Common myeloid progenitor, CD34-positive (primary cell): ENCODE results near the gene EFHB.
"Not testable (repeated sequence)": the region's sequence is repeated elsewhere in the genome, so short reads cannot be mapped to it uniquely, and the experiment has no call there.

Experiments used
- CTCF ChIA-PET: fragments of 350-600 bp; sonication (Branson Sonifier 250); formaldehyde crosslinking; loops from one replicate; lab custom pipeline; 2021; ENCODE audit warnings: antibody characterized with exemption; lab: Charles Lee
- POLR2A ChIA-PET: fragments of 350-600 bp; sonication (Branson Sonifier 250); formaldehyde crosslinking; loops from one replicate; lab custom pipeline; 2021; ENCODE audit warnings: antibody characterized with exemption; lab: Charles Lee
- DNase-seq, 3 donors: peaks; one replicate each; pipeline versions ENCODE4 v3.0.0 to v3.0.0-alpha.2; 2013
- H3K27ac ChIP-seq, 2 experiments: 1 replicate in 1 of 2; 2 replicates in 1 of 2; pipeline ENCODE4 v1.7.0; 2013; ENCODE audit warnings: inconsistent platforms in 2 of 2, low read length in 2 of 2, mild to moderate bottlenecking in 2 of 2, low read depth in 1 of 2, moderate library complexity in 1 of 2; ENCODE audit not compliant: severe bottlenecking in 2 of 2, insufficient read depth in 1 of 2, poor library complexity in 1 of 2
- H3K27me3 ChIP-seq, 5 experiments: replicated peaks in 2 of 5; 1 replicate in 3 of 5; 2 replicates in 2 of 5; pipeline versions ENCODE4 v1.6.1 to v1.7.0; 2013; ENCODE audit warnings: low read length in 4 of 5, mild to moderate bottlenecking in 2 of 5, moderate library complexity in 2 of 5, inconsistent platforms in 1 of 5; ENCODE audit not compliant: insufficient read depth in 5 of 5, control insufficient read depth in 4 of 5
- H3K36me3 ChIP-seq, 4 experiments: 1 replicate in 2 of 4; 2 replicates in 2 of 4; pipeline versions ENCODE4 v1.6.1 to v1.7.0; 2013; ENCODE audit warnings: low read length in 3 of 4, control low read depth in 1 of 4, mild to moderate bottlenecking in 1 of 4; ENCODE audit not compliant: control insufficient read depth in 4 of 4, insufficient read depth in 4 of 4
- H3K4me1 ChIP-seq, 4 experiments: 1 replicate in 3 of 4; 2 replicates in 1 of 4; pipeline versions ENCODE4 v1.6.1 to v1.7.1; 2013; ENCODE audit warnings: low read length in 3 of 4, mild to moderate bottlenecking in 3 of 4, control low read depth in 1 of 4, inconsistent platforms in 1 of 4, moderate library complexity in 1 of 4; ENCODE audit not compliant: control insufficient read depth in 4 of 4, insufficient read depth in 4 of 4; ENCODE audit errors: control extremely low read depth in 1 of 4
- H3K4me3 ChIP-seq, 7 experiments: 1 replicate in 4 of 7; 2 replicates in 3 of 7; pipeline versions ENCODE4 v1.5.1 to v1.7.0; 2013; ENCODE audit warnings: mild to moderate bottlenecking in 7 of 7, low read length in 6 of 7, moderate library complexity in 6 of 7, inconsistent platforms in 2 of 7, low read depth in 2 of 7, control low read depth in 1 of 7; ENCODE audit not compliant: insufficient read depth in 4 of 7, control insufficient read depth in 1 of 7; ENCODE audit errors: extremely low read depth in 1 of 7
- H3K9me3 ChIP-seq, 5 experiments: 1 replicate in 4 of 5; 2 replicates in 1 of 5; pipeline versions ENCODE4 v1.6.1 to v1.7.1; 2013; ENCODE audit warnings: low read length in 4 of 5, mild to moderate bottlenecking in 2 of 5, inconsistent platforms in 1 of 5, low read depth in 1 of 5, moderate library complexity in 1 of 5; ENCODE audit not compliant: control insufficient read depth in 4 of 5, insufficient read depth in 2 of 5; ENCODE audit errors: control extremely low read depth in 1 of 5
- whole genome bisulfite sequencing: methylation state at CpG from one replicate; pipeline ENCODE4 v1.1.5; 2013; ENCODE audit not compliant: insufficient coverage; 5-methylcytosine and 5-hydroxymethylcytosine counted together

Gene EFHB

DNA sequence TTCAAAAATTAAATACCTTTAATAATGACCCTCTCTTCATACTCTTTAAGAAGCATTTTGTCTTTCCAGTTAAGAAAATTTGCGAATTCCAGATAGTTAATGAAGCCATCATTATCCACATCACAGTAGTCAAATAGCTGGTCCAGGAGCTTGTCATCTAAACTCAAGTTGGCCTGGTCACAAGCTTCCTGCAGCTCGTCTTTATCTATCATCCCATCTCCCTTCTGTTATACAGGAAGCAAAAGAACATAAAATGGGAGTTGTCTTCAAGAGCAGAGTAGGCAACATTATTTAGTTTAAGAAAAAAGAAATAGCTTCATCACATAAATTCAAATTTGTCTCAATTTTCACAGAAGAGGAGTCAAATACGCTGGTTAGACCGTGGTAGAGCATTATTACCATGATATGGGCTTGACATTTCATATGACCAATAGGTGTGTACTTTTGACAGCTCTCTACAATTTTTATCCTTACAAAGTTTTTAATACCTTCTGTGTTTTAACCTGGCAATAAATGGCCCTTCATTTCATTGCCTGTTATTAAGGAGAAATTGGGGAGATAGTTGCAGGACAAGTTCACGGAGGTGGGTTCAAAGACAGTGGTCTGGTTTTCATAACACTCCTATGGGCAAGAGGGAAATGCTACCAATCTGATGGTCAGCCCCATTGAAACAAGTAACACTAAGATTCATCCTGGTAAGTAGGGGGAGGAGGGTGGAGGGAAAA, 45.4 kb downstream of the EFHB start:
- Histone ChIP-seq H3K27ac (peak overlapping the region in 1 of 2 experiments; percentile 45), H3K27me3 (no peaks in the 10 kb centered on the region), H3K9me3 (no peaks in the 10 kb centered on the region), H3K4me3 (no peak overlapping the region), H3K36me3 (no peaks in the 10 kb centered on the region), H3K4me1 (peaks cover 0 to 11% (median 0%) of the 10 kb centered on the region in 4 experiments)
- DNase-seq = no peak
- WGBS = 100% methylated on average over 2 of the region's 5 CpGs
- POLR2A ChIA-PET = no interaction called here
- CTCF ChIA-PET = interaction anchor here (1.4 to 1.5 kb wide), 2 partner anchors 22 to 267 kb away, joined by 4 to 5 read pairs; no protein-coding TSS in a partner anchor

DNA sequence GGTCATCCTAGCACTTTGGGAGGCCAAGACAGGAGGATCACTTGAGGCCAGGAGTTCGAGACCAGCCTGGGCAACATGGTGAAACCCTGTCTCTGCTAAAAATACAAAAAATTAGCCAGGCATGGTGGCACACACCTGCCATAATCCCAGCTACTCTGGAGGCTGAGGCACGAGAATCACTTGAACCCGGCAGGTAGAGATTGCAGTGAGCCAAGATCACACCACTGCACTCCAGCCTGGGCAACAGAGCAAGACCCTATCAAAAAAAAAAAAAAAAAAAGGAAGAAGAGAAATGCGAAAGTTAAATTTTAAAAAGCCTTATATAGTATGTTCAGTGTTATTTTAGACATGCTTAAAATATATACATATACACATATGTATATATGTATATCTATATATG, 46.9 kb downstream of the EFHB start:
- CTCF ChIA-PET = interaction anchor here (0.8 to 1.7 kb wide), 4 partner anchors 17 to 269 kb away, joined by 3 to 6 read pairs (median 4); no protein-coding TSS in a partner anchor
- POLR2A ChIA-PET = not testable (repeated sequence)

DNA sequence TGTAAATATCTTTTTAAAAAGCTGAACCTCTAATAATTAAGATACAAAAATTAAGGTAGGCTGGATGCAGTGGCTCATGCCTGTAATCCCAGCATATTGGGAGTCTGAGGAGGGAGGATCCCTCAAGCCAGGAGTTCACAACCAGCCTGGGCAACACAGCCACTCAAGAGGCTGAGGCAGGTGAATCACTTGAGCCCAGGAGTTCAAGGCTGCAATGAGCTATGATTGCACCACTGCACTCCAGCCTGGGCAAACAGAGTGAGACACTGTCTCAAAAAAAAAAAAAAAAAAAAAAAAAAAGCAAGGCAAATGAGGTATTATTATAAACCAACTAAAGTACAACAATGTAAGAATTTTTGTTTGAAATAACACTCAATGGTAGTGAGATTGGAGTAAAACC, 47.6 kb downstream of the EFHB start:
- Histone ChIP-seq H3K27ac (no peak overlapping the region), H3K4me1 (peaks cover 0 to 11% (median 0%) of the 10 kb centered on the region in 4 experiments), H3K9me3 (no peaks in the 10 kb centered on the region), H3K4me3 (no peak overlapping the region), H3K36me3 (no peaks in the 10 kb centered on the region), H3K27me3 (no peaks in the 10 kb centered on the region)
- ChIA-PET CTCF (interaction anchor here (0.7 to 1.8 kb wide), 8 partner anchors 15 to 255 kb away, joined by 3 to 9 read pairs (median 4); no protein-coding TSS in a partner anchor), POLR2A (no interaction called here)
- DNase-seq = no peak

More for the DNA sequence above, 46.9 kb downstream of the EFHB start:
- not testable (repeated sequence) for H3K36me3 ChIP-seq, H3K27ac ChIP-seq, H3K4me3 ChIP-seq, DNase-seq, H3K27me3 ChIP-seq, H3K9me3 ChIP-seq
- peaks cover 0 to 11% (median 0%) of the 10 kb centered on the region in 4 experiments for H3K4me1 ChIP-seq
- 100% methylated on average over 1 of the region's 4 CpGs for WGBS

DNA sequence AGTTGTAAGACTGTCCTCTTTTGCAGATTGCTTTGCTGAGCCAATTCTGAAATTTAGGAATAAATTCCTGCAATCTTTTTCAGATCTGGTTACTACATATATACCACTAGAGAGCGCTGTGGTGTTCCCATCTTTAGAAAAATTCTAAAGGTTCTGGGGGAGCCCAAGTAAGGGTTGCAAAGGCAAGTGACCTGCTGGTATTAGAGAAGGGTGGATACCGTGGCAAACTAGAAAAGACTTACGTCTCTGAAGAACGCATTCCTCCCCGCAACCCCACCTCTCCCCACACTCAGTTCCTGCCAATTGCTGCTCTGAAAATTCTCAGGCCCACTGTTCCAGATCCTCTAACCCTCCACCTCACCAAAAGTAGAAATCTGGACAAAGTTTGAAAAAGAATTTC, 48.5 kb downstream of the EFHB start:
- Histone ChIP-seq H3K27ac (no peak overlapping the region), H3K36me3 (no peaks in the 10 kb centered on the region), H3K4me3 (no peak overlapping the region), H3K9me3 (no peaks in the 10 kb centered on the region), H3K4me1 (peaks cover 0 to 11% (median 0%) of the 10 kb centered on the region in 4 experiments), H3K27me3 (no peaks in the 10 kb centered on the region)
- CTCF ChIA-PET = interaction anchor here (0.7 to 1.8 kb wide), 5 partner anchors 9 to 156 kb away, joined by 3 to 9 read pairs (median 3); no protein-coding TSS in a partner anchor
- DNase-seq = peak; percentile 43 to 62 (median 59)
- POLR2A ChIA-PET = no interaction called here
- WGBS = 89% methylated on average over 3 of the region's 5 CpGs

DNA sequence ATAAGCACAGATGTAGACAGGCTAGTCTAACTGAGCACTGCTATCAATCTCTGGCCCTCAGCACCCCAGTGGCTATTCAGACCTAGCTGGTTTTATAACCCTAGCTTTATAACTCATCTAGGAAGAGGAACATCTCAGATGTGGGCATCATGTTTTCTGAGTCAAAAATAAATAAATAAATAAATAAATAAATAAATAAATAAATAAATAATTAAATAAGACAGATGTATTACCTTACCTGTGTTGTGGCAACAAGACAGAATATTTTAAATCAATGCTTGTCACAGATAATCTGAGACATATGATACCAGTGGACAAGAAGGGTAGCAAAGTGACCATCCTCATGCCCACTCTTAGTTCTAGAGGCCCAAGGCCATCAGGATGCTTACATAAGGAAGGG, 52.2 kb downstream of the EFHB start:
- Histone ChIP-seq H3K27me3 (no peaks in the 10 kb centered on the region), H3K4me1 (no peaks in the 10 kb centered on the region), H3K27ac (no peak overlapping the region), H3K9me3 (no peaks in the 10 kb centered on the region), H3K36me3 (no peaks in the 10 kb centered on the region), H3K4me3 (no peak overlapping the region)
- CTCF ChIA-PET = no interaction called here
- no peak for DNase-seq
- POLR2A ChIA-PET = no interaction called here

DNA sequence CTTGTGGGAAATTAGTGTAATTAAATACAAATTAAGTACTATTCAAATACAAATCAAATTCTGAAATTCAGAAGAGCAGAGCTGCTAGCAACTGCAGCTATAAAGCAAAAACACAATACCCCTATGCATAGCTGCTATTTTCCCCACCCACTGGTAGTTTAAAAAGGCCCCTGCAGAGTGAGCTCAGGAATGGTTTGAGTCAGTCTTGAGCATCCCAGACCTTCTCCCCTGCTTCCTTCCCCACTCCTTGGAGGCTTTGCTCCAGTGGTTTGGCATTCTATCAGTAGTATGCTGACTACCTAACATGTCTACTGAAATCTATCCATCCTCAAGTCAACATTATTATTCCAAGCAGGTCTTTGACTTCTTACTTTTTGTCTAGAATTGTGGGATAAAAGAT, 53.0 kb downstream of the EFHB start:
- no peak overlapping the region for H3K27ac ChIP-seq
- H3K4me1 ChIP-seq = no peaks in the 10 kb centered on the region
- ChIA-PET POLR2A (interaction anchor here (0.6 kb wide), 1 partner anchor 166 kb away, joined by 3 read pairs; no protein-coding TSS in a partner anchor), CTCF (no interaction called here)
- H3K27me3 ChIP-seq = no peaks in the 10 kb centered on the region
- DNase-seq = no peak
- H3K9me3 ChIP-seq = no peaks in the 10 kb centered on the region
- H3K4me3 ChIP-seq = no peak overlapping the region
- no peaks in the 10 kb centered on the region for H3K36me3 ChIP-seq

DNA sequence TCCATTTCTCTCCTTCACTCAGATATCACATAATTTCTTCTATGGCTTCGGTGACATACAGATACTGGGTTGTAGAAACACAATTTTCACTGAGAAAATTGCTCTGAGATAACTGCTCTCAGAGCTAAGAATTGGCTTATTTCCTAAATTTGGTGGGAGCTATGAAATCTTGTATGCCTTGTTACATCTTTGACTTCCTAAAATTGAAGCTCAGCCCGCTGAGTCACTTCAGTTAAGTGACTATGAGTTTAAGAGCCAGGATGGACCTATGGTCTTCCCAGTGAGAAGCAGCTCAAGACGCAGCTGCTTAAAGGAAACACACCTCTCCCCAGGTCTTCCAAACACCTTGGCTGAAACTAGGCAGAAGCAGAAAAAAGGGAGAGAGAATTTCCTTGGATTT, 56.4 kb downstream of the EFHB start:
- no peaks in the 10 kb centered on the region for H3K27me3 ChIP-seq
- H3K4me3 ChIP-seq = no peak overlapping the region
- peak in 2 of 3 donors; percentile 35 to 41 for DNase-seq
- 100% methylated on average over 1 of the region's 3 CpGs for WGBS
- no peak overlapping the region for H3K27ac ChIP-seq
- no peaks in the 10 kb centered on the region for H3K4me1 ChIP-seq
- POLR2A ChIA-PET = no interaction called here
- H3K36me3 ChIP-seq = no peaks in the 10 kb centered on the region
- no peaks in the 10 kb centered on the region for H3K9me3 ChIP-seq
- CTCF ChIA-PET = interaction anchor here (0.6 to 2.6 kb wide), 2 partner anchors 11 to 831 kb away, joined by 3 to 11 read pairs; no protein-coding TSS in a partner anchor
